Measurements from ENCODE around the gene ARRDC3. TPM values are rescaled to one million over a fixed set of nuclear protein-coding genes. Genes with fewer than 3 reads are reported as not detected.

The ARRDC3 gene
- total and polyA plus RNA-seq, 10 of the 15 experiments (the other 5 are each of a cell fraction or from before 2014, with no cell fraction given) = 2.3 to 14.0 (median 8.6) TPM

- 0 out of 2 replicates have a peak, but pooled peaks have one; percentile 49 for TF ChIP-seq PRDM15 (CRISPR knock-in tag; IDR thresholded peaks at IDR 0.05)
- TF ChIP-seq ATF2 (IDR thresholded peaks at IDR 0.05; ENCODE audit: low read length) = no peak
- TF ChIP-seq POLR2AphosphoS5 (IDR thresholded peaks at IDR 0.05; ENCODE audit: low read length) = no peak
- TF ChIP-seq PML (IDR thresholded peaks at IDR 0.05; ENCODE audit: low read length) = peak; percentile 68; the same call in 1 of the 2 replicates
- no peak for TF ChIP-seq ZNF274 (IDR thresholded peaks at IDR 0.05; ENCODE audit: insufficient read depth, insufficient read length)
- no peak for TF ChIP-seq RELA (IDR thresholded peaks at IDR 0.05; ENCODE audit: borderline replicate concordance, partially characterized antibody)
- TF ChIP-seq SMAD5 (IDR thresholded peaks at IDR 0.05; ENCODE audit: low read depth) = no peak
- 0 out of 2 replicates have a peak, but pooled peaks have one; percentile 17 for TF ChIP-seq ZBTB4 (CRISPR knock-in tag; IDR thresholded peaks at IDR 0.05)
- TF ChIP-seq STAT1 (conservative IDR thresholded peaks at IDR 0.05) = no peak
- no peak for TF ChIP-seq CTCF (IDR thresholded peaks at IDR 0.05 in 2 of 3, conservative IDR thresholded peaks at IDR 0.05 in 1 of 3; ENCODE audit: control insufficient read depth in 2 of 3, extremely low read depth in 1 of 3, insufficient read depth in 1 of 3, low read depth in 3 of 3, low read length in 3 of 3)
- no peak for TF ChIP-seq MEF2B (IDR thresholded peaks at IDR 0.05; ENCODE audit: partially characterized antibody, poor library complexity, severe bottlenecking)
- TF ChIP-seq ZBTB40 (IDR thresholded peaks at IDR 0.05; ENCODE audit: borderline replicate concordance) = peak; percentile 43; the same call in 1 of the 2 replicates
- TF ChIP-seq EGR1 (IDR thresholded peaks at IDR 0.05; ENCODE audit: borderline replicate concordance in 1 of 2, low read depth in 2 of 2, low read length in 2 of 2) = no peak
Observed at GRCh38 chr5:91381239-91381773, 1.8 kb downstream of the ARRDC3 start (continued).
